ENCODE results near the gene SMG6. TPM values are rescaled to one million over a fixed set of nuclear protein-coding genes. Genes with fewer than 3 reads are reported as not detected.

SMG6 gene
- polyA plus RNA-seq, 1 of the 3 experiments (the other 2 are of a cell fraction) = 15.7 TPM

GRCh38 chr17:2351269-2351668, 47.7 kb upstream of the SMG6 start:
- TF ChIP-seq REST (IDR thresholded peaks at IDR 0.05; ENCODE audit: low read depth, low read length) (no peak), SIN3A (IDR thresholded peaks at IDR 0.05; ENCODE audit: borderline replicate concordance, low read depth, low read length) (no peak), RAD21 (IDR thresholded peaks at IDR 0.05; ENCODE audit: low read length) (no peak), FOXM1 (IDR thresholded peaks at IDR 0.05; ENCODE audit: low read depth) (no peak), FOXJ3 (CRISPR knock-in tag; IDR thresholded peaks at IDR 0.05) (no peak), EP300 (IDR thresholded peaks at IDR 0.05; ENCODE audit: borderline replicate concordance in 1 of 2, low read depth in 1 of 2, low read length in 1 of 2) (no peak), TAF1 (IDR thresholded peaks at IDR 0.05; ENCODE audit: borderline replicate concordance, low read depth, low read length) (no peak), SMC3 (IDR thresholded peaks at IDR 0.05; ENCODE audit: low read depth, low read length) (no peak), GATA2 (CRISPR knock-in tag; IDR thresholded peaks at IDR 0.05) (no peak)
- Histone ChIP-seq H3K9me2 (no peaks in the 10 kb centered on the region), H3K27ac (ENCODE audit: low read depth in 2 of 2, low read length in 1 of 2) (no peak overlapping the region), H2AFZ (ENCODE audit: low read depth) (no peak overlapping the region), H3K79me2 (ENCODE audit: insufficient read depth) (0 out of 2 replicates have a peak, but pooled peaks cover 5% of the 10 kb centered on the region), H3K36me3 (replicated peaks in 1 of 2; ENCODE audit: control insufficient read depth in 1 of 2, insufficient read depth in 2 of 2, low read length in 1 of 2) (peaks cover 0 to under 1% of the 10 kb centered on the region in 2 experiments), H4K20me1 (ENCODE audit: insufficient read depth) (peaks cover 7% of the 10 kb centered on the region), H3K27me3 (ENCODE audit: insufficient read depth) (no peaks in the 10 kb centered on the region), H3K4me1 (ENCODE audit: control insufficient read depth in 1 of 2, insufficient read depth in 2 of 2, low read depth in 1 of 2, low read length in 1 of 2) (peaks cover 6 to 10% of the 10 kb centered on the region in 2 experiments; a peak in 2 of 4 replicates), H3K9ac (no peak overlapping the region), H3K4me3 (ENCODE audit: low read depth in 2 of 2, low read length in 1 of 2) (no peak overlapping the region), H3F3A (replicated peaks; ENCODE audit: insufficient read depth) (peaks cover 21% of the 10 kb centered on the region), H3K9me3 (no peaks in the 10 kb centered on the region), H3K4me2 (no peak overlapping the region)
- POLR2A ChIA-PET = no interaction called here
- WGBS (ENCODE audit: low lambda C conversion rate) = 97% methylated on average over 6 of the region's 6 CpGs
- DNase-seq = no peak
- CTCF ChIA-PET = interaction anchor here (0.8 to 4.8 kb wide), 3 partner anchors 12 to 107 kb away, joined by 3 to 88 read pairs (median 3); no protein-coding TSS in a partner anchor

- no peak overlapping the region for H2AFZ ChIP-seq (ENCODE audit: low read depth)
Observed at GRCh38 chr17:2347805-2348685, 44.5 kb upstream of the SMG6 start.

More at GRCh38 chr17:2347805-2348685, 44.5 kb upstream of the SMG6 start:
- TF ChIP-seq RFX5 (IDR thresholded peaks at IDR 0.05; ENCODE audit: low read length) (peak; percentile 96), MAX (IDR thresholded peaks at IDR 0.05; ENCODE audit: low read depth) (no peak)
- Histone ChIP-seq H4K20me1 (ENCODE audit: insufficient read depth) (no peaks in the 10 kb centered on the region; the same call in 1 of the 2 replicates), H3K79me2 (ENCODE audit: insufficient read depth) (0 out of 2 replicates have a peak, but pooled peaks cover 5% of the 10 kb centered on the region), H3K9ac (no peak overlapping the region), H3F3A (replicated peaks; ENCODE audit: insufficient read depth) (peaks cover 11% of the 10 kb centered on the region), H3K4me2 (peak overlapping the region; percentile 12; the same call in 1 of the 2 replicates), H3K9me2 (no peaks in the 10 kb centered on the region), H3K36me3 (replicated peaks in 1 of 2; ENCODE audit: control insufficient read depth in 1 of 2, insufficient read depth in 2 of 2, low read length in 1 of 2) (peaks cover 6 to 21% of the 10 kb centered on the region in 2 experiments), H3K27ac (ENCODE audit: low read depth in 2 of 2, low read length in 1 of 2) (peak overlapping the region; percentile 41 to 44; a peak in 3 of 4 replicates), H3K27me3 (ENCODE audit: insufficient read depth) (no peaks in the 10 kb centered on the region), H3K4me3 (ENCODE audit: low read depth in 2 of 2, low read length in 1 of 2) (no peak overlapping the region), H3K9me3 (no peaks in the 10 kb centered on the region), H3K4me1 (ENCODE audit: control insufficient read depth in 1 of 2, insufficient read depth in 2 of 2, low read depth in 1 of 2, low read length in 1 of 2) (peaks cover 6 to 10% of the 10 kb centered on the region in 2 experiments; a peak in 2 of 4 replicates)
- ChIA-PET POLR2A (interaction anchor here (1.1 kb wide), 1 partner anchor 12 kb away, joined by 5 read pairs; the partner anchor contains the start of gene TSR1), CTCF (interaction anchor here (0.7 to 1.0 kb wide), 2 partner anchors 12 to 34 kb away, joined by 3 to 4 read pairs; partner anchors contain the start of gene TSR1)
- WGBS (ENCODE audit: low lambda C conversion rate) = 77% methylated on average over 10 of the region's 11 CpGs
- no peak for DNase-seq
